PC-3 (cell line): Measurements from ENCODE around the gene VPS52. TPM values are rescaled to one million over a fixed set of nuclear protein-coding genes. Genes with fewer than 3 reads are reported as not detected.

Experiments
- ATAC-seq: fragments of 200-7000 bp; cut with Tn5 transposase; 2 replicates; pipeline ENCODE4 v1.9.1; 2020; ENCODE audit warnings: mild to moderate bottlenecking, moderate library complexity
- BruUV-seq: library from RNA; stranded (reverse); fragments of 400-500 nt; replicated peaks from 2 replicates; lab custom pipeline; 2021; lab: Mats Ljungman, UMichigan
- CTCF ChIA-PET: fragments of 300-600 bp; sonication (Branson Sonifier 250); formaldehyde crosslinking; loops from one replicate; lab custom pipeline; 2022; ENCODE audit warnings: antibody characterized with exemption; lab: Charles Lee
- POLR2A ChIA-PET: fragments of 300-600 bp; sonication (Branson Sonifier 250); formaldehyde crosslinking; loops from one replicate; lab custom pipeline; 2022; ENCODE audit warnings: antibody characterized with exemption; ENCODE audit not compliant: unreplicated experiment; lab: Charles Lee
- DNase-seq: peaks from one replicate; pipeline ENCODE4 v3.0.0-alpha.2; 2015
- H2AFZ ChIP-seq: fragments of 300-600 bp; sonication (generic); 2 replicates; pipeline ENCODE4 v1.6.0; 2016; ENCODE audit warnings: antibody characterized with exemption, low read length
- H3F3A ChIP-seq: fragments of 300-600 bp; sonication (generic); one replicate; pipeline ENCODE4 v1.6.0; 2017; ENCODE audit warnings: antibody characterized with exemption, low read length, control low read depth, mild to moderate bottlenecking; ENCODE audit not compliant: unreplicated experiment
- H3K27ac ChIP-seq: fragments of 300-600 bp; sonication (generic); 2 replicates; pipeline ENCODE4 v1.5.1; 2016; ENCODE audit warnings: mild to moderate bottlenecking, low read length
- H3K27me3 ChIP-seq: fragments of 300-600 bp; sonication (generic); 2 replicates; pipeline ENCODE4 v1.6.1; 2016; ENCODE audit warnings: low read length, mixed read lengths
- H3K36me3 ChIP-seq: fragments of 300-600 bp; sonication (generic); 2 replicates; pipeline ENCODE4 v1.6.1; 2016; ENCODE audit warnings: low read depth, mixed run types, low read length, mixed read lengths
- H3K4me1 ChIP-seq: fragments of 300-600 bp; sonication (generic); 2 replicates; pipeline ENCODE4 v1.5.1; 2016; ENCODE audit warnings: low read length; ENCODE audit not compliant: insufficient read depth
- H3K4me2 ChIP-seq: fragments of 300-600 bp; sonication (generic); 2 replicates; pipeline ENCODE4 v1.6.0; 2016; ENCODE audit warnings: low read length
- H3K4me3 ChIP-seq: fragments of 300-600 bp; sonication (generic); 2 replicates; pipeline ENCODE4 v1.5.1; 2016; ENCODE audit warnings: mild to moderate bottlenecking, low read length, mixed read lengths
- H3K79me2 ChIP-seq: fragments of 300-600 bp; sonication (generic); 2 replicates; pipeline ENCODE4 v1.6.1; 2017; ENCODE audit warnings: low read length, mixed read lengths
- H3K9ac ChIP-seq: fragments of 300-600 bp; sonication (generic); 2 replicates; pipeline ENCODE4 v1.6.0; 2016; ENCODE audit warnings: mild to moderate bottlenecking, low read length
- H3K9me2 ChIP-seq: fragments of 300-600 bp; sonication (generic); replicated peaks from 2 replicates; pipeline ENCODE4 v1.6.1; 2016; ENCODE audit warnings: mixed run types, low read length, mixed read lengths
- H3K9me3 ChIP-seq: fragments of 300-600 bp; sonication (generic); 2 replicates; pipeline ENCODE4 v1.6.1; 2016; ENCODE audit warnings: low read length, mixed read lengths
- H4K20me1 ChIP-seq: fragments of 300-600 bp; sonication (generic); 2 replicates; pipeline ENCODE4 v1.6.1; 2016; ENCODE audit warnings: low read length, mixed read lengths
- CTCF ChIP-seq: fragments of 300-600 bp; sonication (generic); conservative IDR thresholded peaks from 2 replicates; pipeline ENCODE4 v1.5.1; 2017; ENCODE audit warnings: antibody characterized with exemption, low read depth, mild to moderate bottlenecking, low read length
- EZH2 ChIP-seq: fragments of 300-600 bp; sonication (generic); IDR thresholded peaks from one replicate; pipeline ENCODE4 v1.6.1; 2017; ENCODE audit warnings: antibody characterized with exemption, mild to moderate bottlenecking, low read length; ENCODE audit not compliant: unreplicated experiment
- EZH2phosphoT487 ChIP-seq: fragments of 300-600 bp; sonication (generic); IDR thresholded peaks from 2 replicates; pipeline ENCODE4 v1.6.1; 2018; ENCODE audit warnings: mild to moderate bottlenecking, antibody characterized with exemption, low read length, borderline replicate concordance
- intact Hi-C: fragments of 100-400 bp; cut with micrococcal nuclease; formaldehyde crosslinking; loops from 2 replicates; pipeline ENCODE4 v1.9.0; 2023
- total RNA-seq: library from RNA; depleted of rRNA; stranded (reverse); fragments of >200 nt; gene quantifications from 2 replicates; pipeline ENCODE4 v1.2.3, GENCODE V29; 2014

VPS52 gene
- total RNA-seq, 1 experiment from 2014 or later, result 33.7 TPM

DNA sequence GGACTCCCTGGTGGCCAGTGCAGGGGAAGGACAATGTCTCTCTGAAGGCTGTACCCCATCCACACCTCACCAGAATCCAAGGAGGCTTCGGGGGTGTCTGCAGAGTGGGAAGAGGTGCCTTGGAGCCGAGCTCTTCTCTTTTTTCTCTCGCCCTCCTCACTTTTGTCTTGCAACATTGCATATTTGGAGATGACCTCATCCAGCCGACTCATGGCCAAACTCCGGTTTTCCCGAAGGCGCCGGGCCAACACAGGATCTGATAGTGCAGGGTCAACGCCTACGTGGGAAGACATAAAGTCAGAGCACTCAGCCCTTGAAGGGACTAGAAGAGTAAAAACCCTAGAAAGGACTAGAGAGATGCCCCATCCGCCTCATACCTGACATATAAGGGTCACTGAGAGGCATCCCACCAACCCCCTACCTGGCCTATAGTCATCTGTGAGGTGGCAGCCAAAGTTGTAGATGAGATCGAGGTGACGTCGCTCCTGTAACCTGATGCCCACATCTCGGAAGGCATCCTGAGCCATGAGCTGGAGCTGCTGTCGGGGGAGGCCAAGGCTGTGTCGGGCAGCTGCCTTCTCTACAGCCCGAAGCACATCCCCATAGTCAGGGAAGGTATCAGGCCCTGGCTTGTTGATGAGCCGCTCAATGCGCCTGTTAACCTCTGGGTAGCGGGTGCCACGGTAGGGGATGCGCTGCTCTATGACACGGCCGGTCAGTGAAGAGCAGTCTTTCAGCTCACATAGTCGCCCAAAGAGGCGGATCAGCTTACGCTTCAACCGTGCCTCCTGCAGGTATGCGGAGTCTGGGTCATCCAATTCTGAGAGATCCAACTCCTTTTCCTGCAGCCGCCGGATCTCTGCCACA, 48.9 kb upstream of the VPS52 start:
- peak overlapping the region; percentile 95 for H3K4me3 ChIP-seq
- intact Hi-C loops, result no loop called here
- H3F3A ChIP-seq, result no peaks in the 10 kb centered on the region
- H3K4me2 ChIP-seq, result peak overlapping the region; percentile 96
- no peak overlapping the region for H2AFZ ChIP-seq
- no peaks in the 10 kb centered on the region for H3K9me2 ChIP-seq
- peaks cover 38% of the 10 kb centered on the region for H3K79me2 ChIP-seq
- H3K27ac ChIP-seq, result peak overlapping the region; percentile 86
- H3K36me3 ChIP-seq, result peaks cover 12% of the 10 kb centered on the region; the same call in 1 of the 2 replicates
- H3K27me3 ChIP-seq, result no peaks in the 10 kb centered on the region
- BruUV-seq, result TSS peak; percentile 41
- peak overlapping the region; percentile 46 for H3K9ac ChIP-seq
- peaks cover 51% of the 10 kb centered on the region for H3K4me1 ChIP-seq
- DNase-seq (peak; percentile 79), ATAC-seq (peak; percentile 3; the same call in 1 of the 2 replicates)
- POLR2A ChIA-PET, result no interaction called here
- no peak for TF ChIP-seq EZH2phosphoT487
- no peak for TF ChIP-seq CTCF
- no peak for TF ChIP-seq EZH2
- H4K20me1 ChIP-seq, result no peaks in the 10 kb centered on the region
- H3K9me3 ChIP-seq, result no peaks in the 10 kb centered on the region
- CTCF ChIA-PET, result no interaction called here

- BruUV-seq, result no TSS peak
- Histone ChIP-seq H3K79me2 (peaks cover 38% of the 10 kb centered on the region), H3K9ac (peak overlapping the region; percentile 46), H3K4me1 (peaks cover 56% of the 10 kb centered on the region), H3K36me3 (peaks cover 12% of the 10 kb centered on the region; the same call in 1 of the 2 replicates), H3K27me3 (no peaks in the 10 kb centered on the region), H3K4me2 (peak overlapping the region; percentile 96), H3F3A (no peaks in the 10 kb centered on the region), H3K9me3 (no peaks in the 10 kb centered on the region), H3K9me2 (no peaks in the 10 kb centered on the region), H3K27ac (peak overlapping the region; percentile 86), H3K4me3 (peak overlapping the region; percentile 95), H2AFZ (no peak overlapping the region), H4K20me1 (no peaks in the 10 kb centered on the region)
- DNase-seq (no peak), ATAC-seq (no peak)
- TF ChIP-seq EZH2phosphoT487, result no peak
- TF ChIP-seq EZH2, result no peak
- TF ChIP-seq CTCF, result no peak
- CTCF ChIA-PET, result no interaction called here
- POLR2A ChIA-PET, result interaction anchor here (0.7 kb wide), 1 partner anchor 16 kb away, joined by 3 read pairs; no protein-coding TSS in a partner anchor
- intact Hi-C loops, result no loop called here
These were observed 48.3 kb upstream of the VPS52 start for GRCh38 chr6:33319939-33320314.
